Measurements from ENCODE around the gene ADTRP. TPM values are rescaled to one million over a fixed set of nuclear protein-coding genes. Genes with fewer than 3 reads are reported as not detected.
"Not testable (repeated sequence)": the region's sequence is repeated elsewhere in the genome, so short reads cannot be mapped to it uniquely, and the experiment has no call there.

The ADTRP gene
- total RNA-seq, 1 donor from 2014 or later: 1.5 TPM

- DNase-seq (ENCODE audit: extremely low read depth, low read depth, low spot score): no peak
These were observed 25.5 kb upstream of the ADTRP start for GRCh38 chr6:11804135-11804534.

GRCh38 chr6:11803591-11803971 is 25.0 kb upstream of the ADTRP start:
- DNase-seq (ENCODE audit: extremely low read depth, low read depth, low spot score): no peak

DNA sequence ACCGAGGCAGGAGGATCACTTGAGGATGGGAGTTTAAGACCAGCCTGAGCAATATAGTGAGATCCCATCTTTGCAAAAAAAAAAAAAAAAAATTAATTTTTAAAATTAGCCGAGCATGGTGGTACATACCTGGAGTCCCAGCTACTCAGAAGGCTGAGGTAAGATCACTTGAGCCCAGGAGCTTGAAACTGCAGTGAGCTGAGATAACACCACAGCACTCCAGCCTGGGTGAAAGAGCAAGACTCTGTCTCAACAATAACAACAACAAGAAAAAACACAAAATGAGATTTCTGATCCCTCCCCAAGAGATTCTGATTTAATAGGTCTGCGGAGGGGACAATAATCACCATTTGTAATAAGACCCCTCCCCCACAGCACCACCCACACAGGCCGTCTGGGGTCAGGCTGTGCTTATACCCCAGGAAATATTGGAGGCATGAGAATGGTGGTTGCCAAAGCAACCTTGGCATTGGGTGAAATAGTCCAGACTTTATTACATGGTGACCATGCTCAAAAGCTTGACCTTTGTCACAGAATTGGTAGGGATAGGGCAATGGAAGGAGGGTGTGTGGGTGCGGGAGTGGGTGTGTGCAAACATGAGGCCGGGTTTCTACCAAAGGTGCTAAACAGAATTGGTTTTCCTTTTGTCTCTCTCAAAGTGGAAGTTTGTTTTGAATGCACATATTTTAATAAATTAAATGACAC is 24.4 kb upstream of the ADTRP start:
- DNase-seq (ENCODE audit: extremely low read depth, low read depth, low spot score): no peak

DNA sequence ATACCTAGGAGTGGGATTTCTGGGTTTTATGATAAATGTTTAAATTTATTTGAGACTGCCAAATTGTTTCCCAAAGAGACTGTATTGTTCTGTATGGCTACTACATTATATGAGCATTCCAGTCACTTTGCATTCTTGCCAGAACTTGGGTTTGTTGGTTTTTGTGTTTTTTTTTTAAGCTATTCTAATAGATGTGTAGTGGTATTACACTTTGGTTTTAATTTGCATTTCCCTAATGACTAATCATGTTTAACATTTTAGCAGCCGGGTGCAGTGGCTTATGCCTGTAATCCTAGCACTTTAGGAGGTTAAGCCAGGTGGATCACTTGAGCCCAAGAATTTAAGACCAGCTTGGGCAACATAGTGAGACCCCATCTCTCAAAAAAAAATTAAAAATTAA is 21.9 kb upstream of the ADTRP start:
- not testable (repeated sequence) for DNase-seq (ENCODE audit: extremely low read depth, low read depth, low spot score)

DNA sequence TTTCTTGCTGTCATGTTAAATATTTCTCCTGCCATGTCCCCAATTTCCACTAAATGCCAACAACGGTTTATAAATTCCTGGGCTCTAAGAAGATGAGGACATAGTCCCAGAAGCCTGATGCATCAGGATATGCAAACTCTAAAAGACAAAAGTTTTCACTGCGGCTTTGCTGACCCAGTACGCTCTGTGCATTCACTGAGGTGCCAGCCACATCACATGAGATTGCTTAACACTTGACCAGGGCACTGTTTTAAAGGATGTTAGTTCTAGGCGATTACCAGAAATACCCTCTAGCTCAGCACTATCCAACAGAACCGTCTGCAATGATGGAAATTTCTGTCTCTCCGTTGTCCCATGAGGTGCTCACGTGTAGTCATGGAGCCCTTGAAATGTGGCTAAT is 19.9 kb upstream of the ADTRP start:
- DNase-seq (ENCODE audit: extremely low read depth, low read depth, low spot score): no peak

- no peak for DNase-seq (ENCODE audit: extremely low read depth, low read depth, low spot score)
These were observed 19.5 kb upstream of the ADTRP start for GRCh38 chr6:11798096-11798495.

DNA sequence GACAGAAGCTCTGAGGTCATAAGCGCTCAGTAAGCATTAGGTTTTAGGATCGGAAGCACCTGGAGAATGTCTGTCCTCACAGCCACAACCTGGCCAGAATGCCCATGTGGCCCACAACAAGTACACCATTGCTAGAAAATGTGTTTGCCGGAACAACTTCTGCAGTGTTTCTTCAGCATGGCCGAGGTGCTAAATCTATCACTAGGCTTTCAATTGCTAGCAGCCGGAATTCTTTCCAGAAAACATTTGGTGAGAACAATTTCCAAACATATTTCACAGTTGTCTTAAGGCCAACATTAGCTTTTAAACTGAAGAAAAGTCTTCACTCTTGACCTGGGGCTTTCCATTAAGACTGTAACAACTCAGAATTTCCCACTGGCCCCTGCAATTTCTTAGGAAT is 18.2 kb upstream of the ADTRP start:
- no peak for DNase-seq (ENCODE audit: extremely low read depth, low read depth, low spot score)

GRCh38 chr6:11795403-11795802 is 16.8 kb upstream of the ADTRP start:
- DNase-seq (ENCODE audit: extremely low read depth, low read depth, low spot score): no peak

- no peak for DNase-seq (ENCODE audit: extremely low read depth, low read depth, low spot score)
These were observed 14.7 kb upstream of the ADTRP start for GRCh38 chr6:11793277-11793676.

GRCh38 chr6:11791354-11792107 is 12.9 kb upstream of the ADTRP start:
- DNase-seq (ENCODE audit: extremely low read depth, low read depth, low spot score): no peak

DNA sequence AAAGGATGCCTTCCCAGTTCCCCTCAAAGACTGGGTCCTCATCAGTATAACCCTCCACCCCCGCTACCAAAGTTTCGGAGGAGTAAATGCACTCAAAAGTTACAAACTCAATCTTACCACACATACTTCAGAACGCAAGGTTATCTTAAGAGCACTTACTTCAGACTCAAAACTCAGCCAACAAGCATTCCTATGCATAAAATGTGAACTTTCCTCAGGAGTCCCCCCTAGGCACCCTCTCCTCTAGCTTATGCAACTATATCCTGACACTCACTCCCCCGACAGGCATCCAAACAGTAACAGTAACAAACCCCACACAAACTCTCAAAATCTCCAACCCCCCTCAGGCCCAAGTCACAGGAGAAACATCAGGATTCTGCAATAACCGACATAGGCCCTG is 11.1 kb upstream of the ADTRP start:
- no peak for DNase-seq (ENCODE audit: extremely low read depth, low read depth, low spot score)

GRCh38 chr6:11788043-11788442 is 9.4 kb upstream of the ADTRP start:
- DNase-seq (ENCODE audit: extremely low read depth, low read depth, low spot score): no peak

GRCh38 chr6:11785774-11786579 is 7.4 kb upstream of the ADTRP start:
- DNase-seq (ENCODE audit: extremely low read depth, low read depth, low spot score): no peak

DNA sequence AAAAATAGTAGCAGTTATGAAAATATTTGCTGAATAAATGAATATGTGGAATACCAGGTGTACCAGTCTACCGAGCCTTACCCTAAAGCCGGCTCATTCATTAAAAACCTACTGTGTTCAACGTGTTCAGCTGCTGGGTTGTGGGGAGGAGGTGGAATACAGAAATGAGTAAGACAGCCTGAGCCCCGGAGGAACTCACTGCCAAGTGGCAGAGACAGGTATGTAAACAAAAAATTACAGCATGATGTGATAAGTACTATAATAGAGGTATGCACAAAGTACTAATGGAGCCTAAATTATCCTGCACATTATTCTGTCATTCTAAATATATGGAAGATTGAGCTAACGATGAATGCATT is 6.8 kb upstream of the ADTRP start:
- no peak for DNase-seq (ENCODE audit: extremely low read depth, low read depth, low spot score)

DNA sequence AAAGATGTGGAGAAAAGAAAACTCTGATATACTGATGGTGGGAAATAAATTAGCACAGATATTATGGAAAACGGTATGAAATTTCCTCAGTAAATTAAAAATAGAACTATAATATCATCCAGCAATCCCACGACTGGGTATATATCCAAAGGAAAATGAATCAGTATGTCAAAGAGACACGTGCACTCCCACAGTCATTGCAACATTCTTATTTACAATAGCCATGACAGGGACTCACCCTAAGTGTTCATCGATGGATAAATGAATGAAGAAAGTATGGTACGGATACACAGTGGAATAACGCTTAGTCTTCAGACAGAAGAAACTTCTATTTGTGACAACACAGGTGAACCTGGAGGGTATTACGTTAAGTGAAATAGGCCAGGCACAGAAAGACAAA is 5.7 kb upstream of the ADTRP start:
- DNase-seq (ENCODE audit: extremely low read depth, low read depth, low spot score): no peak

- no peak for DNase-seq (ENCODE audit: extremely low read depth, low read depth, low spot score)
These were observed 5.0 kb upstream of the ADTRP start for GRCh38 chr6:11783524-11784064.

DNA sequence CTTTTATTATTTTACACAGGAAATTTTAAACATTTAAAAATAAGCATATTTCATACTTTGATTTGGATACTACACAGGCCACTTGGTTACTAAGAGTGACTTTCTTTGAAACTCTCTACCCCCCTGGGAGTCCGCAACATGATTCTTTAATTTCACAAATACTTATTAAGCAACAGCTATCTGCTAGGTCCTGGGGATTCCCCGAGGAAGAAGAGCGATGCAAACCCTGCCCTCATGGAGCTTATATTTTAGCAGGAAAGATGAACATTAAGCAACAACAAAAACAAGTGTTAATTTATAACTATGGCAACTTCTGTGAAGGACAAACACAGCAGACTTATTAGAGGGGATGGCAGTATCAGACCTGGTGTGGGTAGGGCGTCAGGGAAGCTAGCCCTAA is 3.9 kb upstream of the ADTRP start:
- DNase-seq (ENCODE audit: extremely low read depth, low read depth, low spot score): no peak

DNA sequence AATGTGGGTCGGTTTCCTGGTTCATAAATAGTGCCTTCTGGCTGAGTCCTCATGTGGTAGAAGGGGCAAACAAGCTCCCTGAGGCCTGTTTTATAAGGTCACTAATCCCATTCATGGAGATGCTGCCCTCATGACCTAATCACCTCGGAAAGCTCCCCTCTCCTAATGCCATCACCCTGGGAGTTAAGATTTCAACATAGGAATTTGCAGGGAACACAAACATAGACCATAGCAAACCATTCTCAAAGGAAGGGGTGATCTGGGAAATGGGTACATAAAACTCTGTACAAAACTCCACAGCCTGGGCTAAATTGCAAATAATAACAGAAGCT is 1.5 kb upstream of the ADTRP start:
- DNase-seq (ENCODE audit: extremely low read depth, low read depth, low spot score): no peak

- no peak for DNase-seq (ENCODE audit: extremely low read depth, low read depth, low spot score)
These were observed 910 bp upstream of the ADTRP start for GRCh38 chr6:11779329-11780096.

- DNase-seq (ENCODE audit: extremely low read depth, low read depth, low spot score): no peak
These were observed 567 bp downstream of the ADTRP start for GRCh38 chr6:11778036-11778435.
